Ishikawa (cell line): ENCODE measurements around the gene BRCC3.

Experiments used
- CEBPB ChIP-seq: IDR thresholded peaks from 2 replicates; pipeline ENCODE4 v1.6.1; 2012
- CREB1 ChIP-seq: IDR thresholded peaks from 2 replicates; pipeline ENCODE4 v1.6.1; 2012; ENCODE audit warnings: low read depth
- EGR1 ChIP-seq: IDR thresholded peaks from 2 replicates; pipeline ENCODE4 v1.6.1; 2012
- EP300 ChIP-seq: IDR thresholded peaks from 2 replicates; pipeline ENCODE4 v1.6.1; 2012; ENCODE audit warnings: borderline replicate concordance
- FOXM1 ChIP-seq: IDR thresholded peaks from 2 replicates; pipeline ENCODE4 v1.6.1; 2012; ENCODE audit warnings: low read depth, borderline replicate concordance
- MAX ChIP-seq: IDR thresholded peaks from 2 replicates; pipeline ENCODE4 v1.6.1; 2012
- NFIC ChIP-seq: IDR thresholded peaks from 2 replicates; pipeline ENCODE4 v1.6.1; 2012
- RAD21 ChIP-seq: IDR thresholded peaks from 2 replicates; pipeline ENCODE4 v1.6.1; 2012; ENCODE audit warnings: low read depth
- REST ChIP-seq: IDR thresholded peaks from 2 replicates; pipeline ENCODE4 v1.6.1; 2012; ENCODE audit warnings: low read depth, mild to moderate bottlenecking
- TAF1 ChIP-seq: IDR thresholded peaks from 2 replicates; pipeline ENCODE4 v1.6.1; 2012; ENCODE audit warnings: low read depth, mild to moderate bottlenecking
- TCF12 ChIP-seq: IDR thresholded peaks from 2 replicates; pipeline ENCODE4 v1.6.1; 2012; ENCODE audit warnings: low read depth
- TEAD4 ChIP-seq: IDR thresholded peaks from 2 replicates; pipeline ENCODE4 v1.6.1; 2012
- USF1 ChIP-seq: IDR thresholded peaks from 2 replicates; pipeline ENCODE4 v1.6.1; 2012
- YY1 ChIP-seq: IDR thresholded peaks from 2 replicates; pipeline ENCODE4 v1.6.1; 2012; ENCODE audit warnings: low read depth
- ZBTB7A ChIP-seq: IDR thresholded peaks from 2 replicates; pipeline ENCODE4 v1.6.1; 2012; ENCODE audit warnings: low read depth

The BRCC3 gene

GRCh38 chrX:155031657-155032056 is 39.7 kb upstream of the BRCC3 start:
- no peak for TF ChIP-seq NFIC
- no peak for TF ChIP-seq YY1
- no peak for TF ChIP-seq MAX
- TF ChIP-seq CEBPB = no peak
- no peak for TF ChIP-seq TEAD4
- no peak for TF ChIP-seq CREB1
- TF ChIP-seq EGR1 = no peak
- TF ChIP-seq USF1 = no peak
- no peak for TF ChIP-seq TAF1
- TF ChIP-seq FOXM1 = no peak
- no peak for TF ChIP-seq TCF12
- TF ChIP-seq EP300 = no peak
- no peak for TF ChIP-seq REST
- no peak for TF ChIP-seq RAD21
- TF ChIP-seq ZBTB7A = no peak

GRCh38 chrX:155035688-155036087 is 35.6 kb upstream of the BRCC3 start:
- TF ChIP-seq CREB1 (no peak), TEAD4 (no peak), EP300 (no peak)

GRCh38 chrX:155046129-155046810 is 25.0 kb upstream of the BRCC3 start:
- no peak for TF ChIP-seq EGR1
- no peak for TF ChIP-seq CREB1
- TF ChIP-seq TEAD4 = no peak
- no peak for TF ChIP-seq EP300
- TF ChIP-seq TAF1 = no peak
- no peak for TF ChIP-seq NFIC
- no peak for TF ChIP-seq CEBPB
- no peak for TF ChIP-seq YY1
- no peak for TF ChIP-seq USF1
- no peak for TF ChIP-seq FOXM1
- no peak for TF ChIP-seq TCF12
- TF ChIP-seq REST = no peak
- no peak for TF ChIP-seq MAX
- no peak for TF ChIP-seq RAD21
- TF ChIP-seq ZBTB7A = no peak

DNA sequence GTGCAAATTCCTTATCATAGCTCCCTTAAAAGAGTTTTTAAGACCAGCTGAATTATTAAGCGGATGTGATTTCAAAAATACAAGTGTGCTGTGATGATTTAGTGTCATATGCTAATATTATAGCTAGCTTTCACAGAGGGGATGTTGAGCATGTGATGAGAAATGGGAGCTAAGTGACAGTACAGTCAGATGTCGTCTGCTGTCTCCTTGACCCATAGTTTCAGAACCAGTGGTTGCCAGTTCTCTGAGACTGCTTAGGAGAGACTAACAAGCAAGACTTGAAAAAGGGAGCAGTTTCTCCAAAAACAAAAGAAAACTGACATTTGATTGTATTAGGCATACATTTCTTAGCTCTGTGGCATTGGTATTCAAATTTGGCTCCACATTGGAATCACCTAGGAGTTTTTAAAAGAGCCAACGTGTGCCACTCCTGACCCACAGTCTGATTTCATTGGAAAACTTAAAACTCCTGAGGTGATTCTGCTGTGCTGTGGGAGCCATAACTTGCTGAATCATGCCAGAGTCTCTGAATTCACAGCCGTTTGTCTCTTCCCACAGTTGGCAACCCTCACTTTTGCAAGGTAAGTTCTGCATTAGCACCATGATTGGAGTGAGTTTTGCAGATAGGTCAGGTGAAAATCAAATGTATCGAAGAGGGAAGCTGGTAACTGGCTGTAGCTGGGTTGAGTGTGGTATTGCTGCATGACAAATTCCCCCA is 24.3 kb upstream of the BRCC3 start:
- no peak for TF ChIP-seq TAF1
- TF ChIP-seq MAX = no peak
- no peak for TF ChIP-seq YY1
- no peak for TF ChIP-seq CREB1
- no peak for TF ChIP-seq ZBTB7A
- no peak for TF ChIP-seq EP300
- TF ChIP-seq FOXM1 = no peak
- TF ChIP-seq NFIC = no peak
- TF ChIP-seq CEBPB = no peak
- no peak for TF ChIP-seq RAD21
- no peak for TF ChIP-seq REST
- no peak for TF ChIP-seq EGR1
- no peak for TF ChIP-seq TEAD4
- TF ChIP-seq TCF12 = no peak
- TF ChIP-seq USF1 = no peak
